Spleen (tissue), 11 donors: Measurements from ENCODE around the gene HYDIN. TPM values are rescaled to one million over a fixed set of nuclear protein-coding genes. Genes with fewer than 3 reads are reported as not detected.
A peak's percentile ranks its signal among the peaks of the same experiment; 100 is the strongest.

Source experiments
- DNase-seq: peaks from one replicate; pipeline ENCODE4 v3.0.0-alpha.2; 2020
- H3K27ac ChIP-seq, 8 donors: fragments of 200-600 bp; sonication (generic) in 7 of 8; 1 replicate in 4 of 8; 2 replicates in 4 of 8; pipeline versions ENCODE4 v1.5.0 to v1.8.0; 2016 to 2021; ENCODE audit warnings: inconsistent platforms in 4 of 8, mild to moderate bottlenecking in 4 of 8, moderate library complexity in 1 of 8
- H3K27me3 ChIP-seq, 7 donors: fragments of 200-600 bp; sonication (generic) in 6 of 7; replicated peaks in 1 of 7; 1 replicate in 4 of 7; 2 replicates in 3 of 7; pipeline versions ENCODE4 v1.5.0 to v1.8.0; 2016 to 2021; ENCODE audit warnings: inconsistent platforms in 3 of 7, mild to moderate bottlenecking in 1 of 7
- H3K36me3 ChIP-seq, 6 donors: fragments of 200-600 bp; sonication (generic) in 5 of 6; 1 replicate in 4 of 6; 2 replicates in 2 of 6; pipeline versions ENCODE4 v1.5.0 to v1.8.0; 2016 to 2021; ENCODE audit warnings: inconsistent platforms in 2 of 6
- H3K4me1 ChIP-seq, 6 donors: fragments of 200-600 bp; sonication (generic) in 5 of 6; 1 replicate in 3 of 6; 2 replicates in 3 of 6; pipeline versions ENCODE4 v1.5.0 to v1.8.0; 2016 to 2021; ENCODE audit warnings: inconsistent platforms in 3 of 6
- H3K4me3 ChIP-seq, 8 donors: fragments of 200-600 bp; sonication (generic) in 7 of 8; 1 replicate in 4 of 8; 2 replicates in 4 of 8; pipeline versions ENCODE4 v1.5.0 to v1.8.0; 2016 to 2021; ENCODE audit warnings: inconsistent platforms in 4 of 8, mild to moderate bottlenecking in 4 of 8, moderate library complexity in 2 of 8
- H3K9me3 ChIP-seq, 8 donors: fragments of 200-600 bp; sonication (generic) in 7 of 8; 1 replicate in 4 of 8; 2 replicates in 4 of 8; pipeline versions ENCODE4 v1.5.0 to v1.8.0; 2016 to 2021; ENCODE audit warnings: inconsistent platforms in 4 of 8
- POLR2A ChIP-seq, 3 donors: fragments of 450-650 bp; IDR thresholded peaks; one replicate each; pipeline ENCODE4 v1.5.1; 2017; ENCODE audit warnings: antibody characterized with exemption in 3 of 3, mild to moderate bottlenecking in 1 of 3
- POLR2AphosphoS5 ChIP-seq, 3 donors: sonication (generic); formaldehyde crosslinking; IDR thresholded peaks; one replicate each; pipeline ENCODE4 v1.5.1; 2017; ENCODE audit warnings: antibody characterized with exemption in 3 of 3
- WGBS, 5 donors: extraction: QIAGEN DNeasy Blood & Tissue Kit in 3 of 5; methylation state at CpG; one replicate each; pipeline versions ENCODE4 v1.1.5 to v1.1.7; 2013 to 2018; 5-methylcytosine and 5-hydroxymethylcytosine counted together
- intact Hi-C: fragments of 100-400 bp; cut with DNase I; formaldehyde crosslinking; loops from one replicate; pipeline ENCODE4 v1.15.0; 2023; ENCODE audit warnings: low total_unique reads
- polyA plus RNA-seq, 3 donors: library from polyadenylated mRNA; stranded (reverse); fragments of 200-250 nt; gene quantifications; one replicate each; pipeline ENCODE4 v1.2.1, GENCODE V29; 2013
- small RNA-seq, 4 donors: library from RNA; depleted of rRNA; stranded (forward); fragments of <200 nt; gene quantifications; one replicate each; pipeline ENCODE3, GENCODE V24; 2016
- total RNA-seq, 7 donors: library from RNA; depleted of rRNA in 3 of 7; stranded (reverse); fragments of >200 nt in 3 of 7; fragmentation: NEBNext Ultra II Directional in 4 of 7; extraction: Animal tissue kit (Norgen Biotek cat#: 25700) in 4 of 7; gene quantifications; one replicate each; pipeline versions ENCODE4 v1.1.0 to v1.2.1, GENCODE V29; 2016 to 2021
- TF ChIP-seq, protein P1 (sequence below), 11 experiments: fragments of 200-600 bp in 7 of 11; fragments of 450-650 bp in 4 of 11; sonication (generic) in 4 of 11; IDR thresholded peaks in 8 of 11; conservative IDR thresholded peaks in 3 of 11; 1 replicate in 7 of 11; 2 replicates in 4 of 11; pipeline versions ENCODE4 v1.4.0 to v1.8.0; 2016 to 2021; ENCODE audit warnings: antibody characterized with exemption in 11 of 11, inconsistent platforms in 4 of 11, mild to moderate bottlenecking in 1 of 11
- donor health status: healthy with polysubstance abuse.
- donor health status: DM: no; HTN: no; CAD: no; lungs with moderate emphysema.
- donor health status: DM: no; HTN: no; CAD: no.
- donor health status: Bipolar disorder and iron deficiency.
- donor health status: healthy.
- donor health status: DM: no; HTN: no; CAD: no.
- donor health status: DM: yes; HTN: yes; CAD: no.

HYDIN gene
- total and polyA plus RNA-seq, 10 donors: 0.05 to 2.2 (median 0.42) TPM

DNA sequence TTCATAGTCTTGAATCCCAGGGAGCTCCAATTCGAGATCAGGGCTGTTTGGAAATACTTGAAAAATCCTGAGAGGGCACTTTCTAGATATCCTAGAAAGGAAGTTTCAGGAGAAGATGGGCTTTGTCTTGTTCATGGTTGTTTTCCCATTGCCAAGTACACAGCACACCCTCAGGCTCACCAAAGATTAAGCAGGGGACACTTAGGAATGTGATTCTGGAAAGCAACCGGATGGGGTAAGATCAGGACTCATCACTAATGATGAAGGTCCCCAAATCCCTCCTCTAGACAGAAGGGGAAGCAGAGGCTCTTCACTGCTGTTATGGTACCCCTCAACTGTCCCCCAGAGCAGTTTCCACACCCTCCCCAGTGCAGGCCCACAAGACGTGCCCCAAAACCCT is 470.3 kb downstream of the HYDIN start:
- H3K4me1 ChIP-seq: no peaks in the 10 kb centered on the region
- no peak overlapping the region for H3K27ac ChIP-seq
- intact Hi-C loops: no loop called here
- no peaks in the 10 kb centered on the region for H3K27me3 ChIP-seq
- H3K36me3 ChIP-seq: peaks cover 0 to 100% (median 61%) of the 10 kb centered on the region in 6 donors
- TF ChIP-seq, protein P1, sequence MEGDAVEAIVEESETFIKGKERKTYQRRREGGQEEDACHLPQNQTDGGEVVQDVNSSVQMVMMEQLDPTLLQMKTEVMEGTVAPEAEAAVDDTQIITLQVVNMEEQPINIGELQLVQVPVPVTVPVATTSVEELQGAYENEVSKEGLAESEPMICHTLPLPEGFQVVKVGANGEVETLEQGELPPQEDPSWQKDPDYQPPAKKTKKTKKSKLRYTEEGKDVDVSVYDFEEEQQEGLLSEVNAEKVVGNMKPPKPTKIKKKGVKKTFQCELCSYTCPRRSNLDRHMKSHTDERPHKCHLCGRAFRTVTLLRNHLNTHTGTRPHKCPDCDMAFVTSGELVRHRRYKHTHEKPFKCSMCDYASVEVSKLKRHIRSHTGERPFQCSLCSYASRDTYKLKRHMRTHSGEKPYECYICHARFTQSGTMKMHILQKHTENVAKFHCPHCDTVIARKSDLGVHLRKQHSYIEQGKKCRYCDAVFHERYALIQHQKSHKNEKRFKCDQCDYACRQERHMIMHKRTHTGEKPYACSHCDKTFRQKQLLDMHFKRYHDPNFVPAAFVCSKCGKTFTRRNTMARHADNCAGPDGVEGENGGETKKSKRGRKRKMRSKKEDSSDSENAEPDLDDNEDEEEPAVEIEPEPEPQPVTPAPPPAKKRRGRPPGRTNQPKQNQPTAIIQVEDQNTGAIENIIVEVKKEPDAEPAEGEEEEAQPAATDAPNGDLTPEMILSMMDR (IDR thresholded peaks at IDR 0.05 in 8 of 11, conservative IDR thresholded peaks at IDR 0.05 in 3 of 11): no peak
- no peak for TF ChIP-seq POLR2A (IDR thresholded peaks at IDR 0.05)
- WGBS, 5 donors: 68 to 91% (median 85%) methylated on average over 3 of the region's 3 CpGs
- DNase-seq: no peak
- no peaks in the 10 kb centered on the region for H3K9me3 ChIP-seq
- no peak overlapping the region for H3K4me3 ChIP-seq

DNA sequence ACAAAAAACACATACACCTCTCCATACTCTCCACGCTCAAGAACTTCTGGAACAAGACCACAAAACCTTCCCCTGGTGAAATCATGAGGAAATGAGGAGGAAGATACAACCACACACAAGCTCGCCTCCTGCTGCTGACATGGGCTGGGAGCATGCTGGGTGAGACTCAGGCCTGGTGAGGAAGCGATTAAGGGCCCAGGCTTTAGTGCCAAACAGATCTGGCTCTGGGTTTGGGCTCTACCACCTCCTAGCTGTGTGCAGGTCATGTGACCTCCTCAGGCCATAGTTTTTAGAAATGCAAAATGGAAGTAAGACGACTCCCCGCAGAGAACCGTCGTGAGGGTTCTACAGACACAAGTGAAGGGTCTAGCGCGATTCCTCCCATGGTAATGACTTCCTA is 470.9 kb downstream of the HYDIN start:
- Histone ChIP-seq H3K27ac (no peak overlapping the region), H3K4me1 (no peaks in the 10 kb centered on the region), H3K36me3 (peaks cover 0 to 100% (median 60%) of the 10 kb centered on the region in 6 donors), H3K9me3 (no peaks in the 10 kb centered on the region), H3K27me3 (no peaks in the 10 kb centered on the region), H3K4me3 (no peak overlapping the region)
- intact Hi-C loops: no loop called here
- WGBS, 5 donors: 80 to 92% (median 87%) methylated on average over 9 of the region's 9 CpGs
- no peak for DNase-seq
- TF ChIP-seq POLR2AphosphoS5 (IDR thresholded peaks at IDR 0.05): no peak
- TF ChIP-seq, protein P1 (IDR thresholded peaks at IDR 0.05 in 8 of 11, conservative IDR thresholded peaks at IDR 0.05 in 3 of 11): no peak
- no peak for TF ChIP-seq POLR2A (IDR thresholded peaks at IDR 0.05)

DNA sequence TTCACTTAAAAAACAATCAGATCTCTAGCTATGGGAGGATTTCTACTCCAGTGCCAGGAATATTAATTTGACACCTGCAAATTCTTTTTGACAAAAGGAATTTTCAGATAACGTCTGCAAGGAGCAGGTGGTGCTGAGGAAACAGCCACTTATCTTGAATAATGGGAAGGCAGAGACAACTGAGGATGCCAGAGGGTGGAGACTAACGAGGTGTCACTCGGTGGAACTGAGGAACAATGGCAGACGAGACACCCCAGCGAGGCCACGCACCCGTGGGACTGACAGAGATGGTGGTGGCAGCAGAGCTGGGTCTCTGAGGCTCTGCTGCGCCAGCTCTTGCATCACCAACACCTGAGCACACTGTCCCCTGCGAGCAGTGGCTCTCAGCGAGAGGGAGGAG is 471.7 kb downstream of the HYDIN start:
- H3K4me3 ChIP-seq: no peak overlapping the region
- H3K27me3 ChIP-seq: no peaks in the 10 kb centered on the region
- H3K36me3 ChIP-seq: peaks cover 0 to 100% (median 62%) of the 10 kb centered on the region in 6 donors
- peaks cover 0 to 7% (median 2%) of the 10 kb centered on the region in 6 donors for H3K4me1 ChIP-seq
- TF ChIP-seq POLR2AphosphoS5 (IDR thresholded peaks at IDR 0.05) (no peak), POLR2A (IDR thresholded peaks at IDR 0.05) (no peak)
- TF ChIP-seq, protein P1 (IDR thresholded peaks at IDR 0.05 in 8 of 11, conservative IDR thresholded peaks at IDR 0.05 in 3 of 11): no peak
- intact Hi-C loops: no loop called here
- 77 to 92% (median 82%) methylated on average over 10 of the region's 10 CpGs for WGBS, 5 donors
- no peaks in the 10 kb centered on the region for H3K9me3 ChIP-seq
- DNase-seq: peak; percentile 25
- no peak overlapping the region for H3K27ac ChIP-seq

Small RNAs within 50 kb of the gene (small RNA-seq; reads per million reads assigned to genes)
- gene RNU6ATAC25P: 0 reads per million in 4 donors

Other genes with a start within 250 kb of the HYDIN start
- 10 to 100 TPM; 20.9 to 51.7 (median 25.8) TPM for gene CMTR2, start 58.7 kb upstream of the HYDIN start, total RNA-seq
- gene CMTR2, start 58.7 kb upstream of the HYDIN start, polyA plus RNA-seq: 10 to 100 TPM in 2 of 3 donors, 1 to 10 TPM in 1; 8.8 to 12.3 (median 11.0) TPM
- gene CALB2, start 128.0 kb upstream of the HYDIN start, total RNA-seq: not detected
- gene CALB2, start 128.0 kb upstream of the HYDIN start, polyA plus RNA-seq: under 1 TPM; 0.04 to 0.12 (median 0.06) TPM
- not detected for gene TLE7, start 211.3 kb upstream of the HYDIN start, total RNA-seq
- gene TLE7, start 211.3 kb upstream of the HYDIN start, polyA plus RNA-seq: not detected
- 10 to 100 TPM in 3 of 7 donors, 1 to 10 TPM in 4; 6.3 to 12.4 (median 8.8) TPM for gene ZNF23, start 231.5 kb upstream of the HYDIN start, total RNA-seq
- 10 to 100 TPM in 2 of 3 donors, 1 to 10 TPM in 1; 9.9 to 11.8 (median 11.3) TPM for gene ZNF23, start 231.5 kb upstream of the HYDIN start, polyA plus RNA-seq